ENCODE results near the gene RNPEPL1.

DNA sequence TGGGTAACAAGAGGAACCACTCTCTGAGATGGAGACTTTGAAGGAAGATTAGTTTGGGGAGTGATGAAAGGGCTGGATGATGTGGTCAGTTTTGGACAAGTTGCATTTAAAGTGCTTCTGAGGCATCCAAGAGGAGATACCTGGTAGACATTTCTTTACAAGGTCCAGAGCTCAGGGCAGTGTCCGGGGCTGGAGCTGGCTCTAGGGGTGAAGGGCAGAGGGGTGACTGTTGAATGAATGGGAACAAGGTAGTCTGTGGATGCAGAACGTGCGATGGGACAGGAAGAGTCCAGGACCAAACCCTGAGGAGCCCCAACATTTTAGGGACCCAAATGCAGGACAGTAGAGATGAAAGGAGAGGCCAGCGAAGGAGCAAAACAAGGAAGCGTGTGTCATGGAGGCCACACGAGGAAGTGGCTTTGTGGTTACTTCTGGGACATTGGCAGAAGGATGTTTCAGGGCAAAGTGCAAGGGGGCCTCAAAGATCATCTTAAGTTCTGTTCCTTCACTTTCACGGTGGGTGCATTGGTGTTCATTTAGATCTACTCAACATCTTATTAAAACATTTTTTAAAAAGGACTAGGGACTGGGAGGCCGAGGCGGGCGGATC, 43.4 kb downstream of the RNPEPL1 start:
- TF ChIP-seq CTCF (IDR thresholded peaks at IDR 0.05) (no peak), POLR2A (IDR thresholded peaks at IDR 0.05) (no peak)

Data from lower leg skin (tissue), 3 donors.